GM12878 (cell line): ENCODE data around the gene P3H1. TPM values are rescaled to one million over a fixed set of nuclear protein-coding genes. Genes with fewer than 3 reads are reported as not detected.

Experiments used
- ATAC-seq: fragments of 200-7000 bp; cut with Tn5 transposase; 3 replicates; pipeline ENCODE4 v1.9.1; 2020; ENCODE audit warnings: mild to moderate bottlenecking, moderate library complexity
- BruUV-seq: library from RNA; stranded (reverse); fragments of 400-500 nt; replicated peaks from 2 replicates; lab custom pipeline; 2021; lab: Mats Ljungman, UMichigan
- CTCF ChIA-PET: fragments of 300-600 bp; sonication (Branson Sonifier 250); formaldehyde crosslinking; extraction: SDS; loops from one replicate; lab custom pipeline; 2021; ENCODE audit warnings: inconsistent platforms; lab: Yijun Ruan, JAX
- POLR2A ChIA-PET: fragments of 350-600 bp; formaldehyde crosslinking; extraction: SDS; loops from one replicate; lab custom pipeline; 2021; ENCODE audit warnings: inconsistent platforms; lab: Charles Lee
- RAD21 ChIA-PET: fragments of 300-600 bp; sonication (Branson Sonifier 250); formaldehyde crosslinking; loops from one replicate; lab custom pipeline; 2023; ENCODE audit warnings: antibody characterized with exemption; ENCODE audit not compliant: unreplicated experiment; lab: Charles Lee
- SMC1A ChIA-PET: fragments of 300-600 bp; sonication (Branson Sonifier 250); formaldehyde crosslinking; loops from one replicate; lab custom pipeline; 2023; ENCODE audit not compliant: unreplicated experiment, uncharacterized antibody; lab: Charles Lee
- DNase-seq: peaks from one replicate; pipeline ENCODE4 v3.0.0-alpha.2; 2011; ENCODE audit warnings: low read depth, low spot score
- FAIRE-seq: peaks from 3 replicates; lab custom pipeline; 2011; peaks lifted over from hg19 to GRCh38; lab: Jason Lieb, UNC
- H2AFZ ChIP-seq: 2 replicates; pipeline ENCODE4 v1.6.0; 2011; ENCODE audit warnings: low read depth, low read length, control low read depth; ENCODE audit not compliant: control insufficient read depth
- H3K27ac ChIP-seq: 2 replicates; pipeline ENCODE4 v1.5.1; 2011; ENCODE audit warnings: control low read depth; ENCODE audit not compliant: control insufficient read depth, insufficient read depth
- H3K27me3 ChIP-seq, 2 experiments: replicated peaks in 1 of 2; 2 replicates each; pipeline versions ENCODE4 v1.6.0 to v1.6.1; 2011; ENCODE audit warnings: low read length in 1 of 2; ENCODE audit not compliant: control insufficient read depth in 2 of 2, insufficient read depth in 2 of 2
- H3K36me3 ChIP-seq, 2 experiments: 2 replicates each; pipeline ENCODE4 v1.5.1; 2011; ENCODE audit warnings: low read length in 1 of 2; ENCODE audit not compliant: control insufficient read depth in 2 of 2, insufficient read depth in 2 of 2
- H3K4me1 ChIP-seq: 2 replicates; pipeline ENCODE4 v1.6.1; 2011; ENCODE audit warnings: mild to moderate bottlenecking, low read length, moderate library complexity, mixed read lengths; ENCODE audit not compliant: control insufficient read depth, insufficient read depth
- H3K4me2 ChIP-seq: 2 replicates; pipeline ENCODE4 v1.6.0; 2011; ENCODE audit warnings: control low read depth; ENCODE audit not compliant: control insufficient read depth, insufficient read depth
- H3K4me3 ChIP-seq: fragments of 200-600 bp; sonication (generic); 2 replicates; pipeline ENCODE4 v1.5.1; 2016
- H3K79me2 ChIP-seq: 2 replicates; pipeline ENCODE4 v1.6.0; 2011; ENCODE audit warnings: low read length; ENCODE audit not compliant: control insufficient read depth, insufficient read depth
- H3K9ac ChIP-seq: 2 replicates; pipeline ENCODE4 v1.8.0; 2011; ENCODE audit warnings: low read length, control low read depth, mixed read lengths; ENCODE audit not compliant: control insufficient read depth, insufficient read depth
- H3K9me3 ChIP-seq: replicated peaks from 3 replicates; pipeline ENCODE4 v1.5.1; 2011; ENCODE audit warnings: mild to moderate bottlenecking, low read length; ENCODE audit not compliant: control insufficient read depth, insufficient read depth
- H4K20me1 ChIP-seq: 2 replicates; pipeline ENCODE4 v1.6.0; 2011; ENCODE audit not compliant: control insufficient read depth, insufficient read depth
- CTCF ChIP-seq, 3 experiments: IDR thresholded peaks in 2 of 3; conservative IDR thresholded peaks in 1 of 3; 2 replicates each; pipeline ENCODE4 v1.5.1; 2011; ENCODE audit warnings: low read depth in 3 of 3, low read length in 3 of 3, mild to moderate bottlenecking in 3 of 3, control low read depth in 2 of 3, moderate library complexity in 2 of 3, inconsistent platforms in 1 of 3, mixed read lengths in 1 of 3; ENCODE audit not compliant: control insufficient read depth in 2 of 3, insufficient read depth in 1 of 3; ENCODE audit errors: extremely low read depth in 1 of 3
- DPF2 ChIP-seq: fragments of 450-650 bp; IDR thresholded peaks from 2 replicates; pipeline ENCODE4 v1.6.1; 2017; ENCODE audit warnings: mild to moderate bottlenecking
- EP300 ChIP-seq, 2 experiments: fragments of 150-350 bp in 1 of 2; IDR thresholded peaks; 2 replicates each; pipeline ENCODE4 v1.6.1; 2011 to 2012; ENCODE audit warnings: low read depth in 2 of 2, low read length in 2 of 2, borderline replicate concordance in 1 of 2, improper control_type of control experiment in 1 of 2, inconsistent platforms in 1 of 2; ENCODE audit not compliant: control insufficient read depth in 1 of 2
- JUND ChIP-seq: IDR thresholded peaks from 2 replicates; pipeline ENCODE4 v1.6.1; 2012; ENCODE audit warnings: low read depth, mild to moderate bottlenecking, low read length, improper control_type of control experiment, moderate library complexity
- LARP7 ChIP-seq: fragments of 450-650 bp; IDR thresholded peaks from 2 replicates; pipeline ENCODE4 v1.6.1; 2017; ENCODE audit warnings: mild to moderate bottlenecking
- MEF2B ChIP-seq: fragments of 450-650 bp; IDR thresholded peaks from 2 replicates; pipeline ENCODE4 v1.6.1; 2018; ENCODE audit warnings: mild to moderate bottlenecking, moderate library complexity; ENCODE audit not compliant: partially characterized antibody, poor library complexity, severe bottlenecking
- MYB ChIP-seq: fragments of 150-350 bp; IDR thresholded peaks from 2 replicates; pipeline ENCODE4 v1.6.1; 2014; ENCODE audit warnings: mild to moderate bottlenecking, low read depth, low read length, borderline replicate concordance
- NFYA ChIP-seq: IDR thresholded peaks from 2 replicates; pipeline ENCODE4 v1.6.1; 2011; ENCODE audit warnings: low read depth, mild to moderate bottlenecking, low read length, improper control_type of control experiment, borderline replicate concordance
- ZBED1 ChIP-seq: IDR thresholded peaks from 2 replicates; pipeline ENCODE4 v1.6.1; 2016; ENCODE audit warnings: borderline replicate concordance
- WGBS: methylation state at CpG from one replicate; pipeline ENCODE4 v1.1.6; 2016; ENCODE audit warnings: low lambda C conversion rate; ENCODE audit not compliant: insufficient replicate concordance, insufficient coverage; ENCODE audit errors: missing lambda C conversion rate; 5-methylcytosine and 5-hydroxymethylcytosine counted together
- in situ Hi-C: fragments of 300-500 bp; cut with MboI; formaldehyde crosslinking; loops from 9 replicates; pipeline ENCODE4 v1.14.3; 2018; ENCODE audit warnings: mixed read lengths
- intact Hi-C: fragments of 100-400 bp; cut with micrococcal nuclease; formaldehyde crosslinking; loops from one replicate; pipeline ENCODE4 v1.14.2; 2022; ENCODE audit not compliant: unreplicated experiment
- polyA plus RNA-seq, 11 experiments: library from polyadenylated mRNA; depleted of rRNA in 4 of 11; unstranded in 6 of 11; stranded (reverse) in 5 of 11; fragments of >200 nt; fragmentation: Nextera tagmentation in 4 of 11; fragmentation: Illumina TruSeq in 1 of 11; extraction: Ambion mirVana in 4 of 11; extraction: Trizol in 1 of 11; gene quantifications; 1 replicate in 1 of 11; 2 replicates in 10 of 11; pipeline versions ENCODE4 v1.2.1 to v1.2.3, GENCODE V29; 2011 to 2016; ENCODE audit warnings: inconsistent platforms in 2 of 11, missing spikeins in 2 of 11, low read depth in 1 of 11
- total RNA-seq, 4 experiments: library from RNA; depleted of rRNA in 3 of 4; stranded (reverse); fragments of >200 nt in 3 of 4; fragmentation: Illumina TruSeq in 1 of 4; extraction: Trizol in 1 of 4; gene quantifications; 2 replicates each; pipeline versions ENCODE4 v1.2.1 to v1.2.3, GENCODE V29; 2013 to 2021
- TF ChIP-seq, protein P1 (sequence below): fragments of 450-650 bp; IDR thresholded peaks from 2 replicates; pipeline ENCODE4 v1.6.1; 2017; ENCODE audit warnings: mild to moderate bottlenecking, moderate library complexity

P3H1 gene
- total and polyA plus RNA-seq, 10 of the 15 experiments (the other 5 are each of a cell fraction or from before 2014, with no cell fraction given), result 0.72 to 42.4 (median 26.0) TPM

DNA sequence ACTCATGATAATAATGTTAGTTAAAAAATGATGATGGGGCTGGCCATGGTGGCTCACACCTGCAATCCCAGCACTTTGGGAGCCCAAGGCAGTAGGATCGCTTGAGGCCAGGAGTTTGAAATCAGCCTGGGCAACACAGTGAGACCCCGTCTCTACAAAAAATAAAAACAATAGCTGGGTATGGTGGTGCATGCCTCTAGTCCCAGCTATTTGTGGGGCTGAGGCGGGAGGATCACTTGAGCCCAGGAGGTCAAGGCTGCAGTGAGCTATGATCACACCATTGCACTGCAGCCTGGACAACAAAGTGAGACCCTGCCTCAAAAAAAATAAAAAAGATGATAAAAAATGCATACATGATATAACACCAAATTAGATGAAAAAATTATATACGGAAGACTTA is 5.3 kb downstream of the P3H1 start:
- Histone ChIP-seq H3K79me2 (peaks cover 26% of the 10 kb centered on the region), H3K36me3 (peaks cover 3 to 4% of the 10 kb centered on the region in 2 experiments; a peak in 3 of 4 replicates), H2AFZ (no peak overlapping the region), H3K27me3 (no peaks in the 10 kb centered on the region), H3K4me1 (no peaks in the 10 kb centered on the region; the same call in 1 of the 2 replicates), H3K9me3 (no peaks in the 10 kb centered on the region), H3K4me2 (no peak overlapping the region), H4K20me1 (no peaks in the 10 kb centered on the region), H3K9ac (no peak overlapping the region), H3K27ac (no peak overlapping the region), H3K4me3 (no peak overlapping the region)
- no peak for TF ChIP-seq MEF2B
- no peak for TF ChIP-seq ZBED1
- no peak for TF ChIP-seq JUND
- no peak for TF ChIP-seq MYB
- no peak for TF ChIP-seq NFYA
- TF ChIP-seq, protein P1, sequence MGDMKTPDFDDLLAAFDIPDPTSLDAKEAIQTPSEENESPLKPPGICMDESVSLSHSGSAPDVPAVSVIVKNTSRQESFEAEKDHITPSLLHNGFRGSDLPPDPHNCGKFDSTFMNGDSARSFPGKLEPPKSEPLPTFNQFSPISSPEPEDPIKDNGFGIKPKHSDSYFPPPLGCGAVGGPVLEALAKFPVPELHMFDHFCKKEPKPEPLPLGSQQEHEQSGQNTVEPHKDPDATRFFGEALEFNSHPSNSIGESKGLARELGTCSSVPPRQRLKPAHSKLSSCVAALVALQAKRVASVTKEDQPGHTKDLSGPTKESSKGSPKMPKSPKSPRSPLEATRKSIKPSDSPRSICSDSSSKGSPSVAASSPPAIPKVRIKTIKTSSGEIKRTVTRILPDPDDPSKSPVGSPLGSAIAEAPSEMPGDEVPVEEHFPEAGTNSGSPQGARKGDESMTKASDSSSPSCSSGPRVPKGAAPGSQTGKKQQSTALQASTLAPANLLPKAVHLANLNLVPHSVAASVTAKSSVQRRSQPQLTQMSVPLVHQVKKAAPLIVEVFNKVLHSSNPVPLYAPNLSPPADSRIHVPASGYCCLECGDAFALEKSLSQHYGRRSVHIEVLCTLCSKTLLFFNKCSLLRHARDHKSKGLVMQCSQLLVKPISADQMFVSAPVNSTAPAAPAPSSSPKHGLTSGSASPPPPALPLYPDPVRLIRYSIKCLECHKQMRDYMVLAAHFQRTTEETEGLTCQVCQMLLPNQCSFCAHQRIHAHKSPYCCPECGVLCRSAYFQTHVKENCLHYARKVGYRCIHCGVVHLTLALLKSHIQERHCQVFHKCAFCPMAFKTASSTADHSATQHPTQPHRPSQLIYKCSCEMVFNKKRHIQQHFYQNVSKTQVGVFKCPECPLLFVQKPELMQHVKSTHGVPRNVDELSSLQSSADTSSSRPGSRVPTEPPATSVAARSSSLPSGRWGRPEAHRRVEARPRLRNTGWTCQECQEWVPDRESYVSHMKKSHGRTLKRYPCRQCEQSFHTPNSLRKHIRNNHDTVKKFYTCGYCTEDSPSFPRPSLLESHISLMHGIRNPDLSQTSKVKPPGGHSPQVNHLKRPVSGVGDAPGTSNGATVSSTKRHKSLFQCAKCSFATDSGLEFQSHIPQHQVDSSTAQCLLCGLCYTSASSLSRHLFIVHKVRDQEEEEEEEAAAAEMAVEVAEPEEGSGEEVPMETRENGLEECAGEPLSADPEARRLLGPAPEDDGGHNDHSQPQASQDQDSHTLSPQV, result no peak
- TF ChIP-seq EP300 (IDR thresholded peaks at IDR 0.05; ENCODE audit: borderline replicate concordance in 1 of 2, control insufficient read depth in 1 of 2, low read depth in 2 of 2, low read length in 2 of 2), result no peak
- TF ChIP-seq LARP7, result no peak
- TF ChIP-seq CTCF (IDR thresholded peaks at IDR 0.05 in 2 of 3, conservative IDR thresholded peaks at IDR 0.05 in 1 of 3; ENCODE audit: control insufficient read depth in 2 of 3, extremely low read depth in 1 of 3, insufficient read depth in 1 of 3, low read depth in 3 of 3, low read length in 3 of 3), result no peak
- TF ChIP-seq DPF2, result no peak
- WGBS, result 99% methylated on average over 4 of the region's 4 CpGs
- in situ Hi-C loops, result no loop called here
- ChIA-PET SMC1A (interaction anchor here (1.2 to 1.7 kb wide), 2 partner anchors 16 to 424 kb away, joined by 5 read pairs; no protein-coding TSS in a partner anchor), POLR2A (no interaction called here), CTCF (interaction anchor here (0.7 to 2.0 kb wide), 5 partner anchors 9 to 312 kb away, joined by 3 to 9 read pairs (median 3); no protein-coding TSS in a partner anchor), RAD21 (interaction anchor here (1.6 kb wide), 1 partner anchor 10 kb away, joined by 5 read pairs; no protein-coding TSS in a partner anchor)
- DNase-seq (no peak), ATAC-seq (no peak), FAIRE-seq (no peak)
- intact Hi-C loops, result no loop called here
- BruUV-seq, result no TSS peak
